Fibroblast of skin of back (primary cell): Measurements from ENCODE around the gene AKT3.
A peak's percentile ranks its signal among the peaks of the same experiment; 100 is the strongest.

Source experiments
- DNase-seq: peaks from one replicate; pipeline ENCODE4 v3.0.0-alpha.2; 2013

AKT3 gene

DNA sequence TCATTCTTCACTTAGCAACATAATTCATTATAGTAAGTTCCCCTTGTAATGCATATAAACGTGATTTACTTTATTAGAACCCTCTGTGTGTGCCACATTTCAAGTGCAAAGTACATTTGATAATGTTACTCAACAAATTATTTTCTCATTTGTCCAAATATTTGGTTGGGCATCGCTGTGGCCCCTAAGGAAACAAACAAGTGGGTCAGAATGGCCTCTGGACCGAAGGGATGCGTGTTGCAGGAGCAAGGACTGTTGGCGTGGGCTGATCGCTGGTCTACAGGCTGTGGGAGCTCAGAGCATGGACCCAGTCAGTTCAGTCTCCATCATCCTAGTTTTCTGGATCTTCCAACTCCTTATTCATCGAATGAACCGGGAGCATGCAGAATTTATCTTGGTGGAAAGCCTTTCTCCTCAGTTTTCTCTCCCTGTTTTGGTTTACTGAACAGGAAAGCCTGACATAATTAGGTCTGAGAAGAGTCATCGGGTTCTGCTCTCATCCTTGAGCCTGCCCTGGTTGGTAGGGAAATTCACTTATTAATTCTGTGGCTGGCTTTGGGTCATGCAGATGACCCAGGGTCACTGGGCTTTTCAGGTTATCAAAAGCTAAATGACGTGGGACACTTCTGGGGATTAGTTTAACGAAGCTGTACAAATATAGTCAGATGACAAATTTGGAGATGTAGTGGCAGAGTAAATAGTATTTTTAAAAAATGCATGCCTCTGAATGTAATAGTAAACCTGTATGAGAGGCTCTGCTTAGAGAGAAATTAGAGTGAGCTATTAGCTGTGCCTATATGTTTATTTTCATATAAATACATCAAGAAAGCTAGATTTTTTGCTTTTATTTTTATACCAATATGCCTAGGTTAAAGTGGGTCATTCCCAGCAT, 394.0 kb downstream of the AKT3 start:
- DNase-seq, result no peak

GRCh38 chr1:243454328-243454997, 395.6 kb downstream of the AKT3 start:
- no peak for DNase-seq

- DNase-seq, result no peak
Observed at GRCh38 chr1:243452092-243452491, 398.0 kb downstream of the AKT3 start.

GRCh38 chr1:243449373-243449772, 400.7 kb downstream of the AKT3 start:
- DNase-seq, result no peak

DNA sequence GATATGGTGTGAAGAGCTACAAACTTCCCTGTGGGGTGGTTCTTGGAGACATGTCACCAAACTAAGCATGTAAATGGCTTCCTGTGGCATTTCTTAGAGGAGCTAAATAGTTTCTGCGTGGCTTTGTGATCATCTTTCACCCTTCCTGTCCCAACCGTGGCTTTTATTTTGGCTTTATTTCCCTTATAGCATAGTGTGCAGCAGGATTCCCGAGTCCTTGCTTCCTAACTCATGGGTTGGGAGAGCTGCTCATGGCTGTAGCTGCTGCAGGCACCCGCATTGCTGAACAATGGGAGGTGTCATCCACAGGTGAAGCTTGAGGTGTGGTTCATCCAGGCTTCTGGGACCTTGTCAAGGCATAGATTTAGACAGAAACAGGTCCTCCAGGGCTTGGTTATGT, 402.2 kb downstream of the AKT3 start:
- DNase-seq, result no peak

DNA sequence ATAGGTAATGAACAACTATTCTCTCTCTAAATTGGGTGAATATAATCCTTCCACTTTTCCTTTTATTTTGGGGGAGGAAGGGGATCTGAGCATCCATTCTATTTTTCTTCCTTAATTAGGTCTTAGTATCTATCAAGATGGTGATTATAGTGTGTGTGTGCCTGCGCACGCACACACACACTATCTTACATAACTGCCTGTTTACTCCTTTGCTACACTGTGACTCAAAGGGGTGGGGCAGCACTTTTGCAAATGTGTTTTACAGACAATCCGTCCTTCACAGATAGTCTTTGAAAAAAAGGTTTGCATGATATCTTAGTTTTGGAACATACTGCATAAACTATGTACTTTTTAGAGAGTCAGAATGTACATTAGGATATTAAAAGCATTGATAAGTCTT, 402.7 kb downstream of the AKT3 start:
- peak; percentile 6 for DNase-seq

- no peak for DNase-seq
Observed at GRCh38 chr1:243443557-243443956, 406.5 kb downstream of the AKT3 start.

GRCh38 chr1:243441601-243442000, 408.4 kb downstream of the AKT3 start:
- DNase-seq, result no peak

- no peak for DNase-seq
Observed at GRCh38 chr1:243440406-243440805, 409.6 kb downstream of the AKT3 start.

DNA sequence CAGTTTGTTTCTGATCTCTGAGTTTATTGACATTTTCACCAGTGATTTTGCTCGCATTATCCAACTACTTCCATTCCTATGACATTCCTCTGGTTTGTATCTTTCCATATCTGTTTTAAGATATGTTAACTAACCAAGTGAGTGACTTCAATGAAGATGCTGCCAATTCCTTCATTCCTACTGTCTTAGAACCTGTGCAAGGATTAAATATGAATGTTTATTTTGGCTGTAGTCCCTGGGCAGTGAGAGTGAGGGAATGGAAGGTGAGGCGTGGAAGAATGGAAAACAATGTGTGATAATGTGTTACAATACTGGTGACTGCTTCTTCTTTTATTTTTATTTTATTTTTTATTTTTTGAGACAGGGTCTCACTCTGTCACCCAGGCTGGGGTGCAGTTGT, 411.2 kb downstream of the AKT3 start:
- peak; percentile 10 for DNase-seq
